Progenitor cell of endocrine pancreas (in vitro differentiated cells): ENCODE measurements around the gene DOCK4. TPM values are rescaled to one million over a fixed set of nuclear protein-coding genes. Genes with fewer than 3 reads are reported as not detected.

Source experiments
- DNase-seq: peaks from one replicate; pipeline ENCODE4 v3.0.0; 2021; ENCODE audit warnings: low spot score; ENCODE audit not compliant: unreplicated experiment
- H3K27ac Mint-ChIP-seq: 2 replicates; pipeline ENCODE4 v1.8.0; 2021; ENCODE audit warnings: mild to moderate bottlenecking, moderate library complexity, mixed read lengths
- H3K27me3 Mint-ChIP-seq: 2 replicates; pipeline ENCODE4 v1.8.0; 2021; ENCODE audit warnings: mixed read lengths
- H3K36me3 Mint-ChIP-seq: 2 replicates; pipeline ENCODE4 v1.8.0; 2022; ENCODE audit warnings: mixed read lengths; ENCODE audit not compliant: insufficient read depth
- H3K4me1 Mint-ChIP-seq: 2 replicates; pipeline ENCODE4 v1.8.0; 2021; ENCODE audit warnings: low read depth, mixed read lengths
- H3K4me3 Mint-ChIP-seq: 2 replicates; pipeline ENCODE4 v1.8.0; 2021; ENCODE audit warnings: low read depth, mild to moderate bottlenecking, moderate library complexity, mixed read lengths
- H3K9me3 Mint-ChIP-seq: 2 replicates; pipeline ENCODE4 v1.8.0; 2021; ENCODE audit warnings: low read depth, mixed read lengths
- total RNA-seq: library from RNA; stranded (reverse); gene quantifications from 2 replicates; pipeline ENCODE4 v1.2.1, GENCODE V29; 2021
- TF ChIP-seq, protein P1 (sequence below): fragments of 200-600 bp; sonication (generic); IDR thresholded peaks from one replicate; pipeline ENCODE4 v1.5.0; 2021; ENCODE audit warnings: antibody characterized with exemption, mild to moderate bottlenecking; ENCODE audit not compliant: unreplicated experiment

DOCK4 gene
- total RNA-seq, 1 donor from 2014 or later = 28.8 TPM

DNA sequence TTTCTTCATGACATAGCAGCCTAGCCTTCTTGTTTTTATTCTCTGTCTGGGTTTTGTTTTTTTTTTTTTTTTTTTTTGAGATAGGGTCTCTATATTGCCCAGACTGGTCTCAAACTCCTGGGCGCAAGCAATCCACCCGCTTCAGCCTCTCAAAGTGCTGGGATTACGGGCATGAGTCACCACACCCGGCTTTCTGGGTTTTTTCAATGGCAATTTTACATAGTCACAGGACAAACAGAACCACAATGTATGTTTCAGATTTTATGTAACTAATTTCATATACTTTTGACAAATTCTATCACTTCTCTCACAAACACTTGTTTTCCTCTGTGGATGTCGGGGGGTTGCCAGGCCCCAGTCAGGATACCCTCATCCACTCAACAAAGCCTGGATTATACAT is 16.5 kb downstream of the DOCK4 start:
- peaks cover 8% of the 10 kb centered on the region for H3K4me1 Mint-ChIP-seq
- H3K9me3 Mint-ChIP-seq = no peaks in the 10 kb centered on the region
- no peak for DNase-seq
- no peaks in the 10 kb centered on the region for H3K27me3 Mint-ChIP-seq
- H3K27ac Mint-ChIP-seq = no peak overlapping the region
- no peak overlapping the region for H3K4me3 Mint-ChIP-seq
- H3K36me3 Mint-ChIP-seq = no peaks in the 10 kb centered on the region
- TF ChIP-seq, protein P1, sequence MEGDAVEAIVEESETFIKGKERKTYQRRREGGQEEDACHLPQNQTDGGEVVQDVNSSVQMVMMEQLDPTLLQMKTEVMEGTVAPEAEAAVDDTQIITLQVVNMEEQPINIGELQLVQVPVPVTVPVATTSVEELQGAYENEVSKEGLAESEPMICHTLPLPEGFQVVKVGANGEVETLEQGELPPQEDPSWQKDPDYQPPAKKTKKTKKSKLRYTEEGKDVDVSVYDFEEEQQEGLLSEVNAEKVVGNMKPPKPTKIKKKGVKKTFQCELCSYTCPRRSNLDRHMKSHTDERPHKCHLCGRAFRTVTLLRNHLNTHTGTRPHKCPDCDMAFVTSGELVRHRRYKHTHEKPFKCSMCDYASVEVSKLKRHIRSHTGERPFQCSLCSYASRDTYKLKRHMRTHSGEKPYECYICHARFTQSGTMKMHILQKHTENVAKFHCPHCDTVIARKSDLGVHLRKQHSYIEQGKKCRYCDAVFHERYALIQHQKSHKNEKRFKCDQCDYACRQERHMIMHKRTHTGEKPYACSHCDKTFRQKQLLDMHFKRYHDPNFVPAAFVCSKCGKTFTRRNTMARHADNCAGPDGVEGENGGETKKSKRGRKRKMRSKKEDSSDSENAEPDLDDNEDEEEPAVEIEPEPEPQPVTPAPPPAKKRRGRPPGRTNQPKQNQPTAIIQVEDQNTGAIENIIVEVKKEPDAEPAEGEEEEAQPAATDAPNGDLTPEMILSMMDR = no peak

DNA sequence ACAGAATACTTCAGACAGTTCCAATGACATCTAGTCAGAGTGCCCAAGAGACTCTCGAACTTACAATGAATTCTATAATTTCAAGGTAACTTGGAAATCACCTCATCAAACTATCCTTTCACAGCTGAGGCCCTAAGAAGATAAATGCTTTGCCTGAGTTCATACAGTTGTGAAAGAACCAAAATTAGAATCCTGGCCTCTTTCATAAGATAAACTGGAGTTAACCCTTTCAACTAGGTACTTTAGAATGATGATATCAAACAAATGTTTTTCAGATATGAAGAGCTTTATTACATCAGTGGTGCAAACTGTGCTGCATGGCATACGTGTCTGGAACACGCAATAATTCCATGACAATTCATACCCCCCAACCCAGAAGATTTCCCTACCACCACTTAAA is 17.9 kb downstream of the DOCK4 start:
- TF ChIP-seq, protein P1 = no peak
- Mint-ChIP-seq H3K36me3 (no peaks in the 10 kb centered on the region), H3K27me3 (no peaks in the 10 kb centered on the region), H3K27ac (no peak overlapping the region), H3K9me3 (no peaks in the 10 kb centered on the region), H3K4me3 (no peak overlapping the region), H3K4me1 (peaks cover 17% of the 10 kb centered on the region)
- no peak for DNase-seq

DNA sequence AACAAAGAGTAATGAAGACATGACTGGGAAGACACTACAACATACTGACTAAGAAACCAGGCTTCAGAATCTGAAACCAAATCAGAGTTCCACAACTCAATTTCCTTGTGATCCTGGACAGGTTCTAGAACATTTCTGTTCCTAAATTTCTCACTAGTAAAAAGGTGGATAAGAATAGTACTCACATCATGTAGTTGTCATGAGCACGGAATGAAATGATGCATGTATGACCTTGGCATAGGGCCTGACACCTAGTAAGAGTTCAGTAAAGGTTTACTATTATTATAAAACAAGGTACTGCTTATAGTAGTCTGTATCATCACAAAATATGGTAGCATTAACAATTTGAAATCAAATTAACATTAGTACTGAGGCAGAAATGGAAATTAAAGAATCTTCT is 19.9 kb downstream of the DOCK4 start:
- H3K4me3 Mint-ChIP-seq = no peak overlapping the region
- no peaks in the 10 kb centered on the region for H3K9me3 Mint-ChIP-seq
- H3K27me3 Mint-ChIP-seq = no peaks in the 10 kb centered on the region
- no peak overlapping the region for H3K27ac Mint-ChIP-seq
- TF ChIP-seq, protein P1 = no peak
- no peaks in the 10 kb centered on the region for H3K36me3 Mint-ChIP-seq
- no peak for DNase-seq
- H3K4me1 Mint-ChIP-seq = peaks cover 17% of the 10 kb centered on the region

DNA sequence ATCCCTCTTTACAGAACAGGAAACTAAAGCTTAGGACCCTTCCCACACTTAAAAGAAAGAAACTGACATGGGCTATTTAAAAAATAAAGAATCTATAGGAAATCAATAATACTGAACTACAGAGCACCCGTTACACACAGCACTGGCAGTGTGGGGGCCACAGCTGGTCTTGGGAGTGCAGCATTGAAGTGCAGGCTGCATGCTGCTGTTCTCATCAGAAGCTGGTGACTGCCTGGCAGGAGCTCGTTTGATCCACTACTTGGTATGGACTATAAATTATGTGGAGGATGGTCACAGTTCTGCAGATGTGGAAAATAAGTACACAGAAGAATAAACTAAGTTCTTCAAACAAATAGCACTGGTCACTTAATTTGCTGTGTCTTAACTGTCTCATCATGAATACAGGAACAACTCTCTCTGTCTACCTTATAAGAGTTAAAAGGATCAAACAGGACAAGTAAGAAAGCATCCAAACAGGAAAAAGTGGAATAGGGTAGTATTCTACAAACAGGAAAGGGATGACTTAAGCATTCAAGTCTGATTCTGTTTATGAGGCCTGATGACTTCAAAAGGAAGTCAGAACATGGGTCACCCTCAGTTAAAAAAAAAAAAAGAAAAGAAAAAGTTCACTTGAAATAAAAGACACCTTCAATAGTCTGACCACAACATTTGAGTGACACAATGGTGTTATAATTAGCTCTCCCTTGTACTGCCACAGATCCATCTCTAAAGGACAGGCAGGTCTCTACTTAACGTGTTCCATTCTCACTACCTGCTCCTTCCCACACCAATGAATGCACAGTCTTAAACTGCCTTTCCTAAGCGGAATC is 21.0 kb downstream of the DOCK4 start:
- Mint-ChIP-seq H3K4me3 (no peak overlapping the region), H3K9me3 (no peaks in the 10 kb centered on the region), H3K27me3 (peaks cover 2% of the 10 kb centered on the region), H3K4me1 (peaks cover 17% of the 10 kb centered on the region), H3K36me3 (no peaks in the 10 kb centered on the region), H3K27ac (no peak overlapping the region)
- TF ChIP-seq, protein P1 = no peak
- DNase-seq = no peak

DNA sequence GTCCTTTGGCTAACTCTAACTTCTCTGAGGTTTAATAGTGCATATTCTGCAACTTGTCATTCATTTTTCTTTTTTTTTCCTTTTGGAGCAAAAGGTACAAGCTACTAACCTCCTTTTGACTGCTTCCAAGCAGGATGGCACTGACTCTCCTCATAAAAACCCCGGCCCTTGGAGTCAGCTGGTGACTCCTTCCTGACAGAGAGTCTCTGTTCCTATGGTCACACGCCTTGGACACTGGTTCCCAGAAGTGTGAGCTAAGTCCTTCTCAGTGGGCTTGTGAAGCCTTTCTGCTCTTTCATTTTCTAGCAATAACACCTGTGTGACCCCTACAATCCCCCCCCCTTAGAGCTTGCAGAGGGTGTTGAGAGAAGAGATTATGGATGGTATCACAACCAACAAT is 21.7 kb downstream of the DOCK4 start:
- TF ChIP-seq, protein P1 = no peak
- Mint-ChIP-seq H3K27ac (no peak overlapping the region), H3K36me3 (no peaks in the 10 kb centered on the region), H3K4me1 (peaks cover 17% of the 10 kb centered on the region), H3K27me3 (peaks cover 2% of the 10 kb centered on the region), H3K9me3 (no peaks in the 10 kb centered on the region), H3K4me3 (no peak overlapping the region)
- DNase-seq = no peak
